Smooth muscle cell (in vitro differentiated cells): ENCODE results near the gene KDM4B. TPM values are rescaled to one million over a fixed set of nuclear protein-coding genes. Genes with fewer than 3 reads are reported as not detected.
A peak's percentile ranks its signal among the peaks of the same experiment; 100 is the strongest.

Experiments used
- DNase-seq: peaks from one replicate; lab custom pipeline; 2025; ENCODE audit not compliant: unreplicated experiment; lab: John Stamatoyannopoulos, UW
- H2AFZ ChIP-seq: fragments of 200-600 bp; sonication (generic); 2 replicates; pipeline ENCODE4 v1.6.0; 2016; ENCODE audit warnings: antibody characterized with exemption, low read depth, mild to moderate bottlenecking
- H3F3A ChIP-seq: fragments of 200-600 bp; sonication (generic); 2 replicates; pipeline ENCODE4 v1.6.0; 2017; ENCODE audit warnings: antibody characterized with exemption, low read depth
- H3K27ac ChIP-seq: fragments of 200-600 bp; sonication (generic); 2 replicates; pipeline ENCODE4 v1.5.1; 2016; ENCODE audit warnings: low read depth, mild to moderate bottlenecking
- H3K27me3 ChIP-seq: fragments of 200-600 bp; sonication (generic); 2 replicates; pipeline ENCODE4 v1.6.1; 2016; ENCODE audit warnings: low read depth, mild to moderate bottlenecking
- H3K36me3 ChIP-seq: fragments of 200-600 bp; sonication (generic); 2 replicates; pipeline ENCODE4 v1.5.1; 2016; ENCODE audit warnings: low read depth
- H3K4me1 ChIP-seq: fragments of 200-600 bp; sonication (generic); 2 replicates; pipeline ENCODE4 v1.5.1; 2016; ENCODE audit warnings: low read depth
- H3K4me2 ChIP-seq: fragments of 200-600 bp; sonication (generic); 2 replicates; pipeline ENCODE4 v1.6.0; 2016; ENCODE audit warnings: mild to moderate bottlenecking
- H3K4me3 ChIP-seq: fragments of 200-600 bp; sonication (generic); 2 replicates; pipeline ENCODE4 v1.5.1; 2016; ENCODE audit warnings: mild to moderate bottlenecking
- H3K79me2 ChIP-seq: fragments of 200-600 bp; sonication (generic); 2 replicates; pipeline ENCODE4 v1.6.0; 2016; ENCODE audit warnings: low read depth, mild to moderate bottlenecking
- H3K9ac ChIP-seq: fragments of 200-600 bp; sonication (generic); 2 replicates; pipeline ENCODE4 v1.6.0; 2016; ENCODE audit warnings: low read depth
- H3K9me3 ChIP-seq: fragments of 200-600 bp; sonication (generic); replicated peaks from 2 replicates; pipeline ENCODE4 v1.5.1; 2016; ENCODE audit warnings: low read depth
- H4K20me1 ChIP-seq: fragments of 200-600 bp; sonication (generic); 2 replicates; pipeline ENCODE4 v1.6.0; 2016; ENCODE audit warnings: low read depth
- CTCF ChIP-seq: fragments of 200-600 bp; sonication (generic); IDR thresholded peaks from 2 replicates; pipeline ENCODE4 v1.5.1; 2017; ENCODE audit warnings: borderline replicate concordance, mild to moderate bottlenecking, antibody characterized with exemption; ENCODE audit not compliant: insufficient read depth, poor library complexity, severe bottlenecking
- WGBS: methylation state at CpG from one replicate; pipeline ENCODE4 v1.1.7; 2016; ENCODE audit warnings: low lambda C conversion rate; 5-methylcytosine and 5-hydroxymethylcytosine counted together
- polyA plus RNA-seq: library from polyadenylated mRNA; unstranded; fragments of >200 nt; fragmentation: Nextera tagmentation; extraction: Ambion mirVana; gene quantifications from 2 replicates; pipeline ENCODE4 v1.2.1, GENCODE V29; 2016
- total RNA-seq: library from RNA; depleted of rRNA; stranded (reverse); fragments of >200 nt; gene quantifications from 2 replicates; pipeline ENCODE4 v1.2.3, GENCODE V29; 2014

The KDM4B gene
- total and polyA plus RNA-seq, 2 experiments from 2014 or later, result 27.9 to 32.3 TPM

DNA sequence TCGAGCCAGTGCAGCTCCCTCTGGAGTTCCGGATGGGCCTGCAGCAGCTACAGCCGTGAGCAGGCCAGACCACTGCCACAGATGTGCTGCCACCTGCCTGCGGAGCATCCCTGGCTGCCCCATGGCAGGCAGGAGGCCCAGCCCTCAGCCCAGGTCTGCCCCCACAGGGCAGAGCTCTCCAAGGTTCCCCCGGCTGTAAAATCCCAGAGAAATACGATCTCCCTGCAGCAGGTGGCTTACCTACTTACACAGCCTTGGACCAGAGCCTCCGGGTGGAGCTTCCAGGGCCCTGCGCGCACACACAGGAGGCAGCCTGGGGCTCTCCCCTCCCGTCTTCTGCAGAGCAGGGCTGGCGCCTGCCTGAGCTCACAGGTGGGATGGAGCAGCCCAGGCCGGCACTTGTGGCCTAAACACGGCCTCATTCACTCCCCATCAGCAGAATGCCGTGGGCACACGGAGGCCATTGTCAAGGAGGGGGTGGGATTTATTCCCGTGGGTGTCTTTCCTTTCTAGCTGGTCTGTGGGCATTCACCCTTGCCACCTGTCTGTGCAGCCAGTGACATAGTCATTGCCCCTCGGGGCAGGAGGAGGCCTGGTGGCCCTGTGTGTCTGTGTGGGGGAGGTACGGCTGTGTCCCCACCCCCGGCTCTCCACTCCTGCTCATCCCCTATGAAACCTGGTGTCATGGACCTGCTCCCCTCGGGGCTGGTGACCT, 118.0 kb downstream of the KDM4B start:
- peaks cover 94% of the 10 kb centered on the region for H4K20me1 ChIP-seq

DNA sequence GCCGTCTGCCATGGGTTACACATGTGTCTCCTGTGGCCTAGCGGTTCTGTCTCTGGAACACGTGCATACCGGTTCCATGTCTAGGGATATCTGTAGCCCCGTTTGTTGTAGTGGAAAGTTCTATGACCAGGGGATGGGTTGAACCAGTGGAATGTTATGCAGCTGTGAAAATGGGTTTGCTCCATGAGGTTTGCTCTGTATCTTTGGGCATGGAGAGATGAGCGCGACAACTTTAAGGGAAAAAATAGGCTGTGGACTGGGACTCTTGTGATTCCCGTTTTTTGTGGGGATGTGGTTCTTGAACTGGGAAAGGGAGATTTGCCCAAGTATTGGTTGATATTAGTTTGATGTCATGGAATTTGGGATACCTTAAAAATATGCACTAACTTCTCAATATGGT, 120.4 kb downstream of the KDM4B start:
- no peak overlapping the region for H3K4me2 ChIP-seq
- no peak for TF ChIP-seq CTCF
- H3K27me3 ChIP-seq, result no peaks in the 10 kb centered on the region
- H3K9me3 ChIP-seq, result no peaks in the 10 kb centered on the region
- WGBS, result 98% methylated on average over 8 of the region's 8 CpGs
- H3K4me1 ChIP-seq, result peaks cover 33% of the 10 kb centered on the region
- peaks cover 96% of the 10 kb centered on the region for H4K20me1 ChIP-seq
- DNase-seq, result no peak
- no peak overlapping the region for H3K27ac ChIP-seq
- H3K79me2 ChIP-seq, result no peaks in the 10 kb centered on the region
- no peak overlapping the region for H2AFZ ChIP-seq
- H3F3A ChIP-seq, result peaks cover 8% of the 10 kb centered on the region
- no peak overlapping the region for H3K9ac ChIP-seq
- H3K36me3 ChIP-seq, result no peaks in the 10 kb centered on the region
- no peak overlapping the region for H3K4me3 ChIP-seq

More for the DNA sequence above, 118.0 kb downstream of the KDM4B start:
- Histone ChIP-seq H3K4me3 (no peak overlapping the region), H3K36me3 (no peaks in the 10 kb centered on the region), H3K9me3 (no peaks in the 10 kb centered on the region), H3K79me2 (no peaks in the 10 kb centered on the region), H3K4me2 (no peak overlapping the region), H3K27ac (no peak overlapping the region), H2AFZ (no peak overlapping the region), H3F3A (peaks cover 8% of the 10 kb centered on the region), H3K4me1 (peaks cover 14% of the 10 kb centered on the region), H3K27me3 (no peaks in the 10 kb centered on the region), H3K9ac (no peak overlapping the region)
- TF ChIP-seq CTCF, result no peak
- DNase-seq, result no peak
- WGBS, result 91% methylated on average over 20 of the region's 20 CpGs

- Histone ChIP-seq H3K9me3 (no peaks in the 10 kb centered on the region), H3K27me3 (no peaks in the 10 kb centered on the region), H2AFZ (no peak overlapping the region), H4K20me1 (peaks cover 97% of the 10 kb centered on the region), H3K4me3 (no peak overlapping the region), H3K4me1 (peaks cover 33% of the 10 kb centered on the region), H3K27ac (peak overlapping the region; percentile 86), H3K4me2 (no peak overlapping the region), H3F3A (peaks cover 8% of the 10 kb centered on the region), H3K79me2 (no peaks in the 10 kb centered on the region), H3K36me3 (no peaks in the 10 kb centered on the region), H3K9ac (peak overlapping the region; percentile 60)
- peak; percentile 6 for TF ChIP-seq CTCF
- WGBS, result 14% methylated on average over 9 of the region's 18 CpGs
- no peak for DNase-seq
Measured at GRCh38 chr19:5090465-5091017, 121.6 kb downstream of the KDM4B start.
